Measurements from ENCODE around the gene RAB24. TPM values are rescaled to one million over a fixed set of nuclear protein-coding genes. Genes with fewer than 3 reads are reported as not detected.

RAB24 gene
- total and polyA plus RNA-seq, 2 of the 4 experiments (the other 2 are of a cell fraction), result 18.5 to 60.8 TPM

DNA sequence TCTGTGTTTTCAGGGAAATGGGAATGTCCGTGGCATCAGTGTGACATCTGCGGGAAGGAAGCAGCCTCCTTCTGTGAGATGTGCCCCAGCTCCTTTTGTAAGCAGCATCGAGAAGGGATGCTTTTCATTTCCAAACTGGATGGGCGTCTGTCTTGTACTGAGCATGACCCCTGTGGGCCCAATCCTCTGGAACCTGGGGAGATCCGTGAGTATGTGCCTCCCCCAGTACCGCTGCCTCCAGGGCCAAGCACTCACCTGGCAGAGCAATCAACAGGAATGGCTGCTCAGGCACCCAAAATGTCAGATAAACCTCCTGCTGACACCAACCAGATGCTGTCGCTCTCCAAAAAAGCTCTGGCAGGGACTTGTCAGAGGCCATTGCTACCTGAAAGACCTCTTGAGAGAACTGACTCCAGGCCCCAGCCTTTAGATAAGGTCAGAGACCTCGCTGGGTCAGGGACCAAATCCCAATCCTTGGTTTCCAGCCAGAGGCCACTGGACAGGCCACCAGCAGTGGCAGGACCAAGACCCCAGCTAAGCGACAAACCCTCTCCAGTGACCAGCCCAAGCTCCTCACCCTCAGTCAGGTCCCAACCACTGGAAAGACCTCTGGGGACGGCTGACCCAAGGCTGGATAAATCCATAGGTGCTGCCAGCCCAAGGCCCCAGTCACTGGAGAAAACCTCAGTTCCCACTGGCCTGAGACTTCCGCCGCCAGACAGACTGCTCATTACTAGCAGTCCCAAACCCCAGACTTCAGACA, 9.5 kb downstream of the RAB24 start:
- H2BK120ac ChIP-seq (ENCODE audit: low read depth, low read length), result no peak overlapping the region
- no peak overlapping the region for H3K27ac ChIP-seq (ENCODE audit: insufficient read depth, low read length)
- ATAC-seq (ENCODE audit: low read depth) (no peak), DNase-seq (no peak)
- H3K4me1 ChIP-seq (ENCODE audit: control insufficient read depth, insufficient read depth, low read length), result no peaks in the 10 kb centered on the region
- H4K5ac ChIP-seq (ENCODE audit: low read depth, low read length), result no peak overlapping the region
- intact Hi-C loops (cut with micrococcal nuclease), result no loop called here
- H2AFZ ChIP-seq (replicated peaks; ENCODE audit: low read length, poor library complexity), result no peak overlapping the region
- no peak overlapping the region for H3K56ac ChIP-seq (ENCODE audit: extremely low read depth, insufficient read depth, low read length)
- dilution Hi-C loops (cut with HindIII; ENCODE audit: low sequenced_read_pairs, unreplicated experiment), result no loop called here
- WGBS, 2 experiments (ENCODE audit: extremely low coverage in 2 of 2, insufficient read length in 1 of 2), result 100% methylated on average over 4 of the region's 12 CpGs; no CpG with 5 or more reads in 1 of the 2 experiments
- no peak overlapping the region for H3K23ac ChIP-seq (ENCODE audit: low read depth, low read length)
- no peak overlapping the region for H3K4ac ChIP-seq (ENCODE audit: low read depth, low read length)
- no peak overlapping the region for H3K14ac ChIP-seq (replicated peaks; ENCODE audit: low read depth, low read length)
- peaks cover 51% of the 10 kb centered on the region for H3K36me3 ChIP-seq (ENCODE audit: control insufficient read depth, insufficient read depth, low read length)
- H4K8ac ChIP-seq (ENCODE audit: low read depth in 2 of 2, low read length in 2 of 2), result no peak overlapping the region
- no peak overlapping the region for H2AK5ac ChIP-seq (ENCODE audit: low read depth, low read length)
- no peak overlapping the region for H2BK15ac ChIP-seq (ENCODE audit: low read depth, low read length)
- H3K4me2 ChIP-seq (ENCODE audit: low read depth, low read length), result no peak overlapping the region
- no peak overlapping the region for H2BK20ac ChIP-seq (ENCODE audit: low read depth, low read length)
- POLR2A ChIA-PET (ENCODE audit: unreplicated experiment), result no interaction called here
- H2AK9ac ChIP-seq (replicated peaks; ENCODE audit: low read depth, low read length, poor library complexity), result no peak overlapping the region
- in situ Hi-C loops (cut with MboI; ENCODE audit: low sequenced_read_pairs), result no loop called here
- no peaks in the 10 kb centered on the region for H3K27me3 ChIP-seq (ENCODE audit: control insufficient read depth, insufficient read depth, low read length)
- H2BK5ac ChIP-seq (ENCODE audit: low read depth, low read length, poor library complexity, severe bottlenecking), result no peak overlapping the region
- no peak overlapping the region for H3K9ac ChIP-seq (ENCODE audit: low read depth, low read length)
- peaks cover 5 to 15% of the 10 kb centered on the region in 2 experiments; a peak in 2 of 4 replicates for H3K79me1 ChIP-seq (ENCODE audit: low read depth in 1 of 2, low read length in 2 of 2)
- H4K20me1 ChIP-seq (ENCODE audit: insufficient read depth, low read length), result no peaks in the 10 kb centered on the region
- no peak overlapping the region for H3K18ac ChIP-seq (ENCODE audit: low read depth, low read length)
- H3K4me3 ChIP-seq (ENCODE audit: insufficient read depth, low read depth, low read length), result no peak overlapping the region
- H3K9me1 ChIP-seq (ENCODE audit: insufficient read depth, low read length), result no peaks in the 10 kb centered on the region
- no peaks in the 10 kb centered on the region for H3K9me3 ChIP-seq (ENCODE audit: control insufficient read depth, insufficient read depth, low read length)
- BruUV-seq (replicated peaks), result no TSS peak
- H4K91ac ChIP-seq (ENCODE audit: insufficient read depth, low read depth, low read length), result no peak overlapping the region
- CTCF ChIA-PET, result no interaction called here
- TF ChIP-seq USF2 (IDR thresholded peaks at IDR 0.05; ENCODE audit: low read depth, low read length), result no peak
- no peak for TF ChIP-seq RFX5 (IDR thresholded peaks at IDR 0.05; ENCODE audit: low read depth, low read length)
- no peak for TF ChIP-seq POLR2A (IDR thresholded peaks at IDR 0.05; ENCODE audit: low read depth, low read length)
- no peak for TF ChIP-seq CHD1 (IDR thresholded peaks at IDR 0.05; ENCODE audit: low read depth, low read length)
- no peak for TF ChIP-seq SMC3 (IDR thresholded peaks at IDR 0.05; ENCODE audit: low read depth, low read length)
- TF ChIP-seq CTCF (conservative IDR thresholded peaks at IDR 0.05; ENCODE audit: low read depth, low read length), result no peak
- no peak for TF ChIP-seq ELK1 (IDR thresholded peaks at IDR 0.05; ENCODE audit: borderline replicate concordance, low read depth, low read length)
- TF ChIP-seq RCOR1 (IDR thresholded peaks at IDR 0.05; ENCODE audit: insufficient replicate concordance, low read length), result no peak
- TF ChIP-seq CEBPB (IDR thresholded peaks at IDR 0.05; ENCODE audit: low read depth, low read length), result no peak
- no peak for TF ChIP-seq FOS (IDR thresholded peaks at IDR 0.05; ENCODE audit: low read depth, low read length)
- TF ChIP-seq NFE2L2 (IDR thresholded peaks at IDR 0.05; ENCODE audit: low read depth, low read length), result no peak
- no peak for TF ChIP-seq MAFK (IDR thresholded peaks at IDR 0.05; ENCODE audit: low read depth, low read length)
- no peak for TF ChIP-seq RAD21 (IDR thresholded peaks at IDR 0.05; ENCODE audit: low read length)
- no peak for TF ChIP-seq MXI1 (IDR thresholded peaks at IDR 0.05; ENCODE audit: borderline replicate concordance, low read depth, low read length)
- no peak for TF ChIP-seq BHLHE40 (IDR thresholded peaks at IDR 0.05; ENCODE audit: low read depth, low read length)
- TF ChIP-seq MAZ (IDR thresholded peaks at IDR 0.05; ENCODE audit: borderline replicate concordance, low read depth, low read length), result no peak
